Liver (tissue), 3 donors: ENCODE results near the gene FSCN2.

Source experiments
- ATF3 ChIP-seq: IDR thresholded peaks from 2 replicates; pipeline ENCODE4 v1.6.1; 2016; ENCODE audit warnings: antibody characterized with exemption
- CTCF ChIP-seq: fragments of 150-350 bp; IDR thresholded peaks from 2 replicates; pipeline ENCODE4 v1.5.1; 2017; ENCODE audit warnings: improper control_type of control experiment, low read depth, low read length; ENCODE audit not compliant: missing input control
- EGR1 ChIP-seq, 2 donors: IDR thresholded peaks; 2 replicates each; pipeline ENCODE4 v1.6.1; 2016 to 2018; ENCODE audit warnings: antibody characterized with exemption in 2 of 2, low read depth in 2 of 2
- GABPA ChIP-seq, 2 donors: IDR thresholded peaks in 1 of 2; conservative IDR thresholded peaks in 1 of 2; 2 replicates each; pipeline ENCODE4 v1.6.1; 2016; ENCODE audit warnings: antibody characterized with exemption in 2 of 2, mild to moderate bottlenecking in 1 of 2, moderate library complexity in 1 of 2
- JUND ChIP-seq, 2 donors: IDR thresholded peaks; 2 replicates each; pipeline ENCODE4 v1.6.1; 2016; ENCODE audit warnings: antibody characterized with exemption in 2 of 2
- MAX ChIP-seq: IDR thresholded peaks from 2 replicates; pipeline ENCODE4 v1.6.1; 2016; ENCODE audit warnings: antibody characterized with exemption
- NR2F2 ChIP-seq: IDR thresholded peaks from 2 replicates; pipeline ENCODE4 v1.6.1; 2016; ENCODE audit warnings: antibody characterized with exemption
- RAD21 ChIP-seq, 2 donors: IDR thresholded peaks; 2 replicates each; pipeline ENCODE4 v1.6.1; 2016; ENCODE audit warnings: antibody characterized with exemption in 2 of 2, mild to moderate bottlenecking in 2 of 2
- REST ChIP-seq: IDR thresholded peaks from 2 replicates; pipeline ENCODE4 v1.6.1; 2016; ENCODE audit warnings: antibody characterized with exemption, mild to moderate bottlenecking
- RXRA ChIP-seq, 2 donors: IDR thresholded peaks; 2 replicates each; pipeline ENCODE4 v1.6.1; 2017 to 2018; ENCODE audit warnings: antibody characterized with exemption in 2 of 2, mild to moderate bottlenecking in 1 of 2
- SP1 ChIP-seq: IDR thresholded peaks from 2 replicates; pipeline ENCODE4 v1.6.1; 2018; ENCODE audit warnings: antibody characterized with exemption, mild to moderate bottlenecking
- TAF1 ChIP-seq: conservative IDR thresholded peaks from 2 replicates; pipeline ENCODE4 v1.6.1; 2016; ENCODE audit warnings: antibody characterized with exemption, mild to moderate bottlenecking
- YY1 ChIP-seq: IDR thresholded peaks from 2 replicates; pipeline ENCODE4 v1.6.1; 2016; ENCODE audit warnings: antibody characterized with exemption, mild to moderate bottlenecking
- donor health status: healthy.
- donor health status: healthy.

GRCh38 chr17:81524865-81525159, 3.4 kb upstream of the FSCN2 start:
- TF ChIP-seq CTCF (no peak), NR2F2 (no peak), MAX (no peak), SP1 (no peak), TAF1 (no peak), GABPA (IDR thresholded peaks at IDR 0.05 in 1 of 2, conservative IDR thresholded peaks at IDR 0.05 in 1 of 2) (no peak), RAD21 (IDR thresholded peaks at IDR 0.05) (no peak), EGR1 (IDR thresholded peaks at IDR 0.05; ENCODE audit: low read depth in 2 of 2) (no peak), REST (no peak), YY1 (no peak), JUND (IDR thresholded peaks at IDR 0.05) (no peak), RXRA (IDR thresholded peaks at IDR 0.05) (no peak), ATF3 (no peak)
